Measurements from ENCODE around the gene HAGHL. TPM values are rescaled to one million over a fixed set of nuclear protein-coding genes. Genes with fewer than 3 reads are reported as not detected.

The HAGHL gene
- total RNA-seq, 4 donors from 2014 or later: 1.0 to 3.4 TPM; not detected in 2

DNA sequence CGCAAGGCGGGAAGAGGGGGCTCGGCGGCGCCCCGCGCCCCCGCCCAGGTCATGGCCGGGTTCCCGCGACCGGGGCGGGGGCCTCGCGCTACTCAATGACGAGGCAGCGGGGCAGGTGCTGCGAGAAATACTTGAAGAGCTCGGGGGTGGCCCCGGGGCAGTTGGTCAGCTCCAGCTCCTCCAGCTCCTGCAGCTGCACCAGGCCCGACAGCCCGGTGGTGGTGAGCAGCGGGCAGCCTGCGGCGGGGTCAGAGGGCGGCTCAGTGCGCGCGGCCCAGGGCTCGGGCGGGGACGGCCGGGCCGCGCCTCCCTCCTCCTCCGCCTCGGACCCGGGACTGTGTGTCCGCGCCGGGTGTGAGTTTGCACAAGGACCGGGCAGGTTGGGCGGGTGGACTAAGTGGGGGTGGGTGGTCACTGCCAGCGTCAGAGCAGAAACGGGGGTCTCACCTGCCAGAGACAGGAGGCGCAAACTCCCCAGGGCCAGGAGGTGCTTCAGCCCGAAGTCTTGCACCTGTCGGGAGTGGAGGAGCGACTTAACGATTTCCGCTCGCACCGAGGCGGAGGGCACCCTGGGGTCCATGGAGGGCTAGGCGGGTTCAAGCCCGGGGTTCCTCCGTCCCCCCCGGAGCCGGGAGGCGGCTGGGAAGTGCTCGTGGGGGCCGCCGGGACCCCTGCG is 32.6 kb upstream of the HAGHL start:
- Histone ChIP-seq H3K4me1 (peaks cover 3 to 18% of the 10 kb centered on the region in 2 donors), H3K27ac (no peak overlapping the region), H3K27me3 (peaks cover 17 to 24% of the 10 kb centered on the region in 2 donors), H3K9me3 (no peaks in the 10 kb centered on the region), H3K4me3 (no peak overlapping the region), H3K36me3 (no peaks in the 10 kb centered on the region)
- TF ChIP-seq, protein P1, sequence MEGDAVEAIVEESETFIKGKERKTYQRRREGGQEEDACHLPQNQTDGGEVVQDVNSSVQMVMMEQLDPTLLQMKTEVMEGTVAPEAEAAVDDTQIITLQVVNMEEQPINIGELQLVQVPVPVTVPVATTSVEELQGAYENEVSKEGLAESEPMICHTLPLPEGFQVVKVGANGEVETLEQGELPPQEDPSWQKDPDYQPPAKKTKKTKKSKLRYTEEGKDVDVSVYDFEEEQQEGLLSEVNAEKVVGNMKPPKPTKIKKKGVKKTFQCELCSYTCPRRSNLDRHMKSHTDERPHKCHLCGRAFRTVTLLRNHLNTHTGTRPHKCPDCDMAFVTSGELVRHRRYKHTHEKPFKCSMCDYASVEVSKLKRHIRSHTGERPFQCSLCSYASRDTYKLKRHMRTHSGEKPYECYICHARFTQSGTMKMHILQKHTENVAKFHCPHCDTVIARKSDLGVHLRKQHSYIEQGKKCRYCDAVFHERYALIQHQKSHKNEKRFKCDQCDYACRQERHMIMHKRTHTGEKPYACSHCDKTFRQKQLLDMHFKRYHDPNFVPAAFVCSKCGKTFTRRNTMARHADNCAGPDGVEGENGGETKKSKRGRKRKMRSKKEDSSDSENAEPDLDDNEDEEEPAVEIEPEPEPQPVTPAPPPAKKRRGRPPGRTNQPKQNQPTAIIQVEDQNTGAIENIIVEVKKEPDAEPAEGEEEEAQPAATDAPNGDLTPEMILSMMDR (IDR thresholded peaks at IDR 0.05): no peak
- TF ChIP-seq POLR2A (IDR thresholded peaks at IDR 0.05): no peak
- no peak for DNase-seq
- intact Hi-C loops (cut with DNase I; ENCODE audit: low total_unique reads): no loop called here

DNA sequence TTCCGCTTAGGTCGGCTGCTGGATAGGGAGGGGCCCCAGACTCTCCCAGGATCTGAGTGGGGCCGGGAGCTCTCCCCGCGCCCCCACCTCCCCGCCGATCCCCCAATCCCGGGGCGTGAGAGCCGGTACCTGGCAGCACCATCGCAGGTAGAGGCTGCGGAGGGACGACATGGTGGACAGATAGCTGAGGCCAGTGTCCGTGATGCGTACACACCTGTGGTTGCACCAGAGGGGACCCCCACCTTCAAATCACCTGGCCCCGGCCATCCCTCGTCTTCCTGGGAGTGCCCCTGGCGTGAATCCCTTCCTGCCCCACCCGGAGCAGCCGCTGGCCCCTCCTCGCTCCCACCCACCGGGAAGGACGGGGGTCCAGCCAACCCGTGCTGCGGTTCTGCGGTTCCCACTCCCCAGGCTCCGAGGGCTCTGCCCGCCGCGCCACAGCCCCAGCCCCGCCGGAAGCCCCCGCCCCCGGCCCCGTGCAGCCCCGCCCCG is 32.0 kb upstream of the HAGHL start:
- Histone ChIP-seq H3K4me1 (peaks cover 0 to 12% of the 10 kb centered on the region in 2 donors), H3K27me3 (peaks cover 17 to 24% of the 10 kb centered on the region in 2 donors), H3K36me3 (no peaks in the 10 kb centered on the region), H3K27ac (no peak overlapping the region), H3K9me3 (no peaks in the 10 kb centered on the region), H3K4me3 (no peak overlapping the region)
- no peak for DNase-seq
- intact Hi-C loops (cut with DNase I; ENCODE audit: low total_unique reads): no loop called here
- no peak for TF ChIP-seq POLR2A (IDR thresholded peaks at IDR 0.05)
- TF ChIP-seq, protein P1 (IDR thresholded peaks at IDR 0.05): no peak

DNA sequence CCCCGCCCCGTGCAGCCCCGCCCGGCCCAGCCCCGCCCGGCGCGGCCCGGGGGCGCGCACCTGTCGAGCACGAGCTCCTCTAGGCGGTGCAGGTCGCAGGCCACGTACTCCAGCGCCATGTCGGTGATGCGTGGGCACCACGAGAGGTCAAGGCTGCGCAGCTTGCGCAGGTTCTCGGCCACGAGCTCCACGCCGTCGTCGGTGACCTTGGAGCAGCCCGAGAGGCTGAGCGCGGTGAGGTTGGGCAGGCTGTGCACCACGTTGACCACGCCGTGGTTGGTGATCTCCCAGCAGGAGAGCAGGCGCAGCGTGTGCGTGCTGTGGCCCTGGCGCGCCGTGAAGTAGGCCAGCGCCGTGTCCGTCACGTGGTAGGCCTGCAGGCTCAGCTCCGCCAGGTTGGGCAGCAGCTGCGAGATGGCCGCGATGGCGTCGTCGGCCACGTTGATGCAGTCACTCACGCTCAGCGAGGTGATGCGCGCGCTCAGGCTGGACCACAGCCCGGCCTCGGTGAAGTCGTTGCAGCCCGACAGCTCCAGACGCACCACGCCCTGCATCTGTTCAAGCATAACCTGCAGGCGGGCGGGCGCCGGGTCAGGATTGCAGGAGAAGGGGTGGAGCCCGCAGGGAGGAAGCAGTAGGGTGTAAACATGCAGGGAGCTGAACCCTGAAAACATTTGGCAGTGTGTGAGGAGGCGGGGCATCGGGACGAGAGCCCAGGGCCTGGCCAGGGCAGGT is 31.4 kb upstream of the HAGHL start:
- intact Hi-C loops (cut with DNase I; ENCODE audit: low total_unique reads): no loop called here
- no peak for DNase-seq
- Histone ChIP-seq H3K9me3 (no peaks in the 10 kb centered on the region), H3K4me3 (no peak overlapping the region), H3K27me3 (peaks cover 23 to 24% of the 10 kb centered on the region in 2 donors), H3K4me1 (peaks cover 0 to 12% of the 10 kb centered on the region in 2 donors), H3K27ac (no peak overlapping the region), H3K36me3 (no peaks in the 10 kb centered on the region)
- peak in 1 of 2 donors; percentile 21 for TF ChIP-seq POLR2A (IDR thresholded peaks at IDR 0.05)
- TF ChIP-seq, protein P1 (IDR thresholded peaks at IDR 0.05): no peak

DNA sequence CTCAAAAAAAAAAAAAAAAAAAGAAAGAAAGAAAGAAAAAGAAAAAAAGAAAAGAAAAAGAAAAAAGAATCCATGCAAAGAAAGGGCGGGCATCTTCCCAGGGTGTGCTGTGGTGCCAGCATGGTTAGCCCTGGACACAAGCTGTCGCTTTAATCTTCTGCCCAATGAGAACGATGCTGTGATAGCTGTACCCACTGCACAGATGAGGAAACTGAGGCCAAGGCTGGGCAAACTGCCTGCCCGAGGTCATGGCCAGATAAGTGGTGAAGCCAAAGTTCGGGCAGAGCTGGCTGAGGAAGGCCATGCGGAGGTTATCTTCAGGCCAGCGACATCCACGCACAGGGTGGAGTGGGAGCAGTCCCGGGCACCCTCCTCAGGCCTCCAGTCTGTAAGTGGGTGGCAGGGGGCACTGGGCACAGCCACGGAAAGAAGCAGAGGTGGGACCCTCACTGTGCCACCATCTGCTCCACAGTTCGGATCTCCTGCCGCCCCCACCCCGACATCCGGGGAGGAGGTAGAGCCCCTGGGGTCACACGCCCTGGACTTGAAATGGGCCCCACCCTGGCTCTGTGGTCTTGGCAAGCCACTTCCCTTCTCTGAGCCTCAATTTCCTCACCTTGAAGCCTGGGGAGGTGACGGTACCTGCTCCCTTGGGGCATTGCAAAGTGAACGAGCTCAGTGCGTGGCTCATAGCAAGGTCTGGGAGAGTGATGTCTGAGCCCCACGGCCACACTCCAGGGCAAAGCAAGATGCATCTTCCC is 27.8 kb upstream of the HAGHL start:
- H3K27ac ChIP-seq: no peak overlapping the region
- peaks cover 27 to 32% of the 10 kb centered on the region in 2 donors for H3K27me3 ChIP-seq
- peaks cover 0 to 8% of the 10 kb centered on the region in 2 donors for H3K4me1 ChIP-seq
- no peak for DNase-seq
- TF ChIP-seq POLR2A (IDR thresholded peaks at IDR 0.05): no peak
- TF ChIP-seq, protein P1 (IDR thresholded peaks at IDR 0.05): no peak
- H3K36me3 ChIP-seq: no peaks in the 10 kb centered on the region
- H3K9me3 ChIP-seq: no peaks in the 10 kb centered on the region
- intact Hi-C loops (cut with DNase I; ENCODE audit: low total_unique reads): no loop called here
- no peak overlapping the region for H3K4me3 ChIP-seq

All from uterus (tissue), 4 donors.